Subcutaneous abdominal adipose tissue (tissue), 5 donors: ENCODE results near the gene ITGAD.

Experiments
- H3K27ac ChIP-seq: one replicate; pipeline ENCODE4 v1.7.0; 2013; ENCODE audit warnings: low read depth, mild to moderate bottlenecking, inconsistent platforms, low read length, moderate library complexity
- H3K27me3 ChIP-seq, 5 donors: one replicate each; pipeline ENCODE4 v1.7.0; 2013; ENCODE audit warnings: low read length in 5 of 5, inconsistent platforms in 1 of 5; ENCODE audit not compliant: control insufficient read depth in 5 of 5, insufficient read depth in 4 of 5
- H3K36me3 ChIP-seq, 5 donors: one replicate each; pipeline ENCODE4 v1.7.0; 2013; ENCODE audit warnings: low read length in 5 of 5; ENCODE audit not compliant: control insufficient read depth in 5 of 5, insufficient read depth in 5 of 5
- H3K4me1 ChIP-seq, 5 donors: one replicate each; pipeline ENCODE4 v1.7.0; 2013; ENCODE audit warnings: low read length in 5 of 5, mild to moderate bottlenecking in 3 of 5, moderate library complexity in 1 of 5; ENCODE audit not compliant: control insufficient read depth in 5 of 5, insufficient read depth in 5 of 5
- H3K4me3 ChIP-seq, 5 donors: one replicate each; pipeline ENCODE4 v1.7.0; 2013; ENCODE audit warnings: low read length in 5 of 5, low read depth in 1 of 5
- H3K9ac ChIP-seq, 5 donors: one replicate each; pipeline ENCODE4 v1.7.0; 2013; ENCODE audit warnings: low read length in 5 of 5, mild to moderate bottlenecking in 4 of 5, moderate library complexity in 3 of 5
- H3K9me3 ChIP-seq, 5 donors: one replicate each; pipeline ENCODE4 v1.7.0; 2013; ENCODE audit warnings: low read length in 5 of 5; ENCODE audit not compliant: control insufficient read depth in 5 of 5
- donor health status: healthy.
- donor health status: healthy.
- donor health status: healthy.
- donor health status: healthy.
- donor health status: healthy.

Gene ITGAD

GRCh38 chr16:31455601-31456314 lies 62.6 kb downstream of the ITGAD start:
- Histone ChIP-seq H3K9ac (no peak overlapping the region), H3K9me3 (no peaks in the 10 kb centered on the region), H3K36me3 (peaks cover 0 to 3% (median 0%) of the 10 kb centered on the region in 5 donors), H3K4me3 (peak overlapping the region in 1 of 5 donors; percentile 12), H3K27ac (no peak overlapping the region), H3K4me1 (peaks cover 24 to 76% (median 63%) of the 10 kb centered on the region in 5 donors), H3K27me3 (no peaks in the 10 kb centered on the region)

GRCh38 chr16:31456988-31457360 lies 63.8 kb downstream of the ITGAD start:
- H3K36me3 ChIP-seq: peaks cover 0 to 7% (median 3%) of the 10 kb centered on the region in 5 donors
- peaks cover 24 to 73% (median 61%) of the 10 kb centered on the region in 5 donors for H3K4me1 ChIP-seq
- peak overlapping the region in 1 of 5 donors; percentile 3 for H3K4me3 ChIP-seq
- H3K27me3 ChIP-seq: no peaks in the 10 kb centered on the region
- peak overlapping the region in 2 of 5 donors; percentile 39 to 59 for H3K9ac ChIP-seq
- H3K9me3 ChIP-seq: no peaks in the 10 kb centered on the region
- no peak overlapping the region for H3K27ac ChIP-seq

- Histone ChIP-seq H3K27me3 (no peaks in the 10 kb centered on the region), H3K4me1 (peaks cover 18 to 61% (median 50%) of the 10 kb centered on the region in 5 donors), H3K9me3 (no peaks in the 10 kb centered on the region), H3K9ac (peak overlapping the region; percentile 73 to 96 (median 95)), H3K4me3 (peak overlapping the region; percentile 63 to 96 (median 88)), H3K27ac (peak overlapping the region; percentile 98), H3K36me3 (peaks cover 0 to 19% (median 13%) of the 10 kb centered on the region in 5 donors)
Measured at GRCh38 chr16:31458073-31458843, 65.1 kb downstream of the ITGAD start.

- H3K27ac ChIP-seq: peak within 1 kb of the TSS; percentile 98
- H3K27me3 ChIP-seq: no peaks in the 10 kb centered on the region
- H3K9ac ChIP-seq: peak within 1 kb of the TSS; percentile 73 to 96 (median 95)
- peak within 1 kb of the TSS; percentile 63 to 96 (median 88) for H3K4me3 ChIP-seq
- H3K36me3 ChIP-seq: peaks cover 0 to 27% (median 21%) of the 10 kb centered on the region in 5 donors
- no peaks in the 10 kb centered on the region for H3K9me3 ChIP-seq
- H3K4me1 ChIP-seq: peaks cover 13 to 56% (median 44%) of the 10 kb centered on the region in 5 donors
Measured at GRCh38 chr16:31458844-31459686, 65.9 kb downstream of the ITGAD start, which contains the start of gene ARMC5. TSS of gene ARMC5 (plus strand) at chr16:31459501. CDS start at chr16:31459525, 24 bp downstream.

- peak overlapping the region; percentile 63 to 96 (median 95) for H3K9ac ChIP-seq
- peak overlapping the region; percentile 63 to 92 (median 88) for H3K4me3 ChIP-seq
- peaks cover 0 to 34% (median 29%) of the 10 kb centered on the region in 5 donors for H3K36me3 ChIP-seq
- H3K27me3 ChIP-seq: no peaks in the 10 kb centered on the region
- H3K4me1 ChIP-seq: peaks cover 13 to 49% (median 43%) of the 10 kb centered on the region in 5 donors
- H3K9me3 ChIP-seq: no peaks in the 10 kb centered on the region
- H3K27ac ChIP-seq: peak overlapping the region; percentile 98
Measured at GRCh38 chr16:31459687-31460581, 66.8 kb downstream of the ITGAD start.

- Histone ChIP-seq H3K9me3 (no peaks in the 10 kb centered on the region), H3K4me3 (peak overlapping the region; percentile 59 to 82 (median 65)), H3K27me3 (no peaks in the 10 kb centered on the region), H3K4me1 (peaks cover 11 to 43% (median 36%) of the 10 kb centered on the region in 5 donors), H3K9ac (peak overlapping the region in 2 of 5 donors; percentile 30 to 73), H3K27ac (peak overlapping the region; percentile 66), H3K36me3 (peaks cover 0 to 39% (median 34%) of the 10 kb centered on the region in 5 donors)
Measured at GRCh38 chr16:31460582-31461002, 67.5 kb downstream of the ITGAD start.

- H3K27ac ChIP-seq: no peak overlapping the region
- peaks cover 0 to 44% (median 41%) of the 10 kb centered on the region in 5 donors for H3K36me3 ChIP-seq
- H3K9me3 ChIP-seq: no peaks in the 10 kb centered on the region
- no peak overlapping the region for H3K9ac ChIP-seq
- H3K4me1 ChIP-seq: peaks cover 11 to 41% (median 33%) of the 10 kb centered on the region in 5 donors
- H3K4me3 ChIP-seq: no peak overlapping the region
- no peaks in the 10 kb centered on the region for H3K27me3 ChIP-seq
Measured at GRCh38 chr16:31461201-31461920, 68.2 kb downstream of the ITGAD start.

- Histone ChIP-seq H3K4me3 (no peak overlapping the region), H3K36me3 (peaks cover 0 to 52% (median 46%) of the 10 kb centered on the region in 5 donors), H3K4me1 (peaks cover 8 to 40% (median 27%) of the 10 kb centered on the region in 5 donors), H3K27me3 (no peaks in the 10 kb centered on the region), H3K9me3 (no peaks in the 10 kb centered on the region), H3K27ac (no peak overlapping the region), H3K9ac (no peak overlapping the region)
Measured at GRCh38 chr16:31461921-31462804, 69.0 kb downstream of the ITGAD start.
